Measurements from ENCODE around the gene PECR.

DNA sequence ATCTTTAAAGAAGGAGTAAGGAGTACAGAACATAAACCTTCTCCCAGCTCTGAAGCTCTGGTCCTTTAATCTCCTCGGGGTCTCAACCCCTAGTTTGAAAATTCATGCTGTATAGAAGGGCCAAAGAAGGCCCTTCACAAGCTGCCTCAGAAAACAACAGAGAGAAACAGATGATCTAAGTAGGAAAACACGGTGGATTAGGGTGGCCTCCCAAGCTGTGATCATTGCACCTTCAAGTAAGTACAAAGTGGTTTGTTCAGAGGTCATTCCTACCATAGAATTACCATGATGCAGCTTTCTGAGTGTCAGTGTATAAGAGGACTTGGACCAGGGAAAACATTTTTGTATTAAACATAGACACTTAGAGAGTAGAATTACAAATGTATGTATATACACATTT is 11.0 kb upstream of the PECR start:
- TF ChIP-seq EP300 (IDR thresholded peaks at IDR 0.05; ENCODE audit: borderline replicate concordance): no peak
- no peak for TF ChIP-seq NFIC (IDR thresholded peaks at IDR 0.05)
- TF ChIP-seq CEBPB (IDR thresholded peaks at IDR 0.05): no peak
- no peak for TF ChIP-seq EGR1 (IDR thresholded peaks at IDR 0.05)
- no peak for TF ChIP-seq TAF1 (IDR thresholded peaks at IDR 0.05; ENCODE audit: low read depth)

Measured in Ishikawa (cell line).